ENCODE data around the gene ZNF584.

Gene ZNF584

DNA sequence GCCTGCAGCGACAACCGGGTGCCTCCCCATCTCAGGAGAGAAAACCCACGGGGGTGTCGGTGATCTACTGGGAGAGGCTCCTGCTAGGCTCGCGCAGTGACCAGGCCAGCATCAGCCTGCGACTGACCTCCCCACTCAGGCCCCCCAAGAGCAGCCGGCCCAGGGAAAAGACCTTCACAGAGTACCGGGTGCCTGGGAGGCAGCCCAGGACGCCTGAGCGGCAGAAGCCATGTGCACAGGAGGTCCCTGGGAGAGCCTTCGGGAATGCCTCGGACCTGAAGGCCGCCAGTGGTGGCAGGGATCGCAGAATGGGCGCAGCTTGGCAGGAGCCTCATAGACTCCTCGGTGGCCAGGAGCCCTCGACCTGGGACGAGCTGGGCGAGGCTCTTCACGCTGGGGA, 46.9 kb downstream of the ZNF584 start:
- Mint-ChIP-seq H3K9me3 (no peaks in the 10 kb centered on the region), H3K4me3 (no peak overlapping the region), H3K27ac (no peak overlapping the region), H3K27me3 (peaks cover 5% of the 10 kb centered on the region), H3K4me1 (ENCODE audit: low read depth) (peaks cover 21% of the 10 kb centered on the region), H3K36me3 (ENCODE audit: low read depth) (peaks cover 31% of the 10 kb centered on the region)

DNA sequence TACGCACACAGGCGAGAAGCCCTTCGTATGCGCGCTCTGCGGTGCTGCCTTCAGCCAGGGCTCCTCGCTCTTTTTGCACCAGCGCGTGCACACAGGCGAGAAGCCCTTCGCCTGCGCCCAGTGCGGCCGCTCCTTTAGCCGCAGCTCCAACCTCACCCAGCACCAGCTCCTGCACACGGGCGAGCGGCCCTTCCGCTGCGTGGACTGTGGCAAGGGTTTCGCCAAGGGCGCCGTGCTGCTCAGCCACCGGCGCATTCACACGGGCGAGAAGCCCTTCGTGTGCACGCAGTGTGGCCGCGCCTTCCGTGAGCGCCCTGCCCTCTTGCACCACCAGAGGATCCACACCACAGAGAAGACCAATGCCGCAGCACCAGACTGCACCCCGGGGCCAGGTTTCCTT, 47.7 kb downstream of the ZNF584 start:
- peaks cover 14% of the 10 kb centered on the region for H3K4me1 Mint-ChIP-seq (ENCODE audit: low read depth)
- peaks cover 31% of the 10 kb centered on the region for H3K36me3 Mint-ChIP-seq (ENCODE audit: low read depth)
- H3K4me3 Mint-ChIP-seq: no peak overlapping the region
- H3K27me3 Mint-ChIP-seq: no peaks in the 10 kb centered on the region
- H3K9me3 Mint-ChIP-seq: no peaks in the 10 kb centered on the region
- H3K27ac Mint-ChIP-seq: no peak overlapping the region

DNA sequence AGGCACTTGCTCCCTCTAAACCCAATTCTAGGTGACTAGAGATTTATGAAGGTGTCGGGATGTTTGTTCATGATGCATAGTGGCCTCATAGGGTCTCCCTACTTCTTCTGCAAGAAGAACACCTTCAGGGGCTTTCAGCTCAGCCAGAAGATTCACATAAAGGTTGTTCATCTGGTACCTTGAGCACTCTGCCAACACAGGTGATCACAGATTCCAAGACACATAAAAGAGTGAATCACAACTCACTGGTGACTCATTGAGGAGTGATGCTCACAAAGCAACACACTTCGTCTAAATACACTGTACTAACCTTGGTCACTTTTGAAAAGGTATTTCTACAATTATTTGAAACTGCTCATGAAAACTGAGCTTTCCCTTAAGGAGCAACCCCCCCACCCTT, 51.6 kb downstream of the ZNF584 start:
- Mint-ChIP-seq H3K9me3 (no peaks in the 10 kb centered on the region), H3K36me3 (ENCODE audit: low read depth) (peaks cover 23% of the 10 kb centered on the region), H3K27me3 (no peaks in the 10 kb centered on the region)

DNA sequence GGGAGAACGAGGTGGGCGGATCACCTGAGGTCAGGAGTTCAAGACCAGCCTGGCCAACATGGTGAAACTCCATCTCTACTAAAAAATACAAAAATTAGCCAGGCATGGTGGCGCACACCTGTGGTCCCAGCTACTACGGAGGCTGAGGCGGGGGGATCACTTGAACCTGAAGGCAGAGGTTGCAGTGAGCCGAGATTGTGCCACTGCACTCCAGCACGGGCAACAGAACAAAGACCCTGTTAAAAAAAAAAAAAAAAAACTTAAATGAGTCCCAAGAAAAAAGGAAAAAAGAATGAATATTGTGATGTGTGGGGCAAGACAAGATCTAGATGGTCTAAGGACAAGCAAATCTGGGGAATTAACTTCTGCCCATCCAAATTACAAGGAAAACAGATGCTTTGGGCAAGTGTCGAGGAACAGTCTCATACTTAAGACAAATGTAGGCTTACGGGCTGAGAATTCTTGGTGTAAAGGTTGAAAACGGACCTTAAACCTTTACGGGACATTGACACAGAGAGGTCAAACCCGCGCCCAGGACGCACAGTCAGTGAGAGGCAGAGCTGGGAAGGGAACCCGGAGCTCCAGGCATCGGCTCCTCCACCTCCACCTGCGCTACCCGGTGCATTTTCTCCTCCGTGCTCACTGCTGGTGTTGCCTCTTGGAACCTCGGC, 57.8 kb downstream of the ZNF584 start:
- Mint-ChIP-seq H3K4me3 (peak overlapping the region; percentile 92), H3K27me3 (peaks cover 3% of the 10 kb centered on the region), H3K27ac (peak overlapping the region; percentile 67), H3K4me1 (ENCODE audit: low read depth) (peaks cover 23% of the 10 kb centered on the region), H3K9me3 (no peaks in the 10 kb centered on the region), H3K36me3 (ENCODE audit: low read depth) (peaks cover 17% of the 10 kb centered on the region)

More for the DNA sequence above, 51.6 kb downstream of the ZNF584 start:
- no peak overlapping the region for H3K4me3 Mint-ChIP-seq
- no peaks in the 10 kb centered on the region for H3K4me1 Mint-ChIP-seq (ENCODE audit: low read depth)
- no peak overlapping the region for H3K27ac Mint-ChIP-seq

GRCh38 chr19:58466760-58467589, 58.5 kb downstream of the ZNF584 start, which contains the start of gene ZNF324:
ZNF324 (plus strand) TSS chr19:58467080; CDS start chr19:58469186, 2,106 bp downstream.
- no peaks in the 10 kb centered on the region for H3K9me3 Mint-ChIP-seq
- peaks cover 3% of the 10 kb centered on the region for H3K27me3 Mint-ChIP-seq
- peak within 1 kb of the TSS; percentile 92 for H3K4me3 Mint-ChIP-seq
- peaks cover 17% of the 10 kb centered on the region for H3K36me3 Mint-ChIP-seq (ENCODE audit: low read depth)
- H3K4me1 Mint-ChIP-seq (ENCODE audit: low read depth): peaks cover 23% of the 10 kb centered on the region
- H3K27ac Mint-ChIP-seq: peak within 1 kb of the TSS; percentile 76

Measured in stimulated activated naive CD8-positive, alpha-beta T cell treated with anti-CD3 and anti-CD28 coated beads, Interleukin-15, Interleukin-2, amounts not matched to agents 100 ng/mL and 50 ng/mL, for 24 hours (primary cell).